Skin epidermis (tissue), 12 donors: ENCODE data around the gene ESPN.
A peak's percentile ranks its signal among the peaks of the same experiment; 100 is the strongest.

Experiments
- H3K27ac ChIP-seq, 21 experiments: fragments of 200-600 bp; sonication (generic) in 11 of 21; one replicate each; pipeline ENCODE4 v1.5.0; 2020; ENCODE audit warnings: mild to moderate bottlenecking in 3 of 21, inconsistent platforms in 2 of 21, moderate library complexity in 2 of 21
- H3K4me3 ChIP-seq, 7 experiments: fragments of 200-600 bp; sonication (generic) in 2 of 7; one replicate each; pipeline ENCODE4 v1.5.0; 2020; ENCODE audit warnings: inconsistent platforms in 2 of 7, mild to moderate bottlenecking in 2 of 7, moderate library complexity in 1 of 7

ESPN gene

GRCh38 chr1:6473156-6473555, 48.6 kb downstream of the ESPN start:
- Histone ChIP-seq H3K27ac (peak overlapping the region in 4 of 21 experiments; percentile 6 to 77 (median 44)), H3K4me3 (no peak overlapping the region)

GRCh38 chr1:6473974-6474814, 49.6 kb downstream of the ESPN start:
- H3K27ac ChIP-seq: peak overlapping the region in 1 of 21 experiments; percentile 50
- no peak overlapping the region for H3K4me3 ChIP-seq

GRCh38 chr1:6474815-6475282, 50.3 kb downstream of the ESPN start:
- Histone ChIP-seq H3K27ac (no peak overlapping the region), H3K4me3 (no peak overlapping the region)

GRCh38 chr1:6475381-6476133, 51.0 kb downstream of the ESPN start:
- Histone ChIP-seq H3K4me3 (no peak overlapping the region), H3K27ac (peak overlapping the region in 1 of 21 experiments; percentile 7)

GRCh38 chr1:6476483-6476882, 51.9 kb downstream of the ESPN start:
- H3K4me3 ChIP-seq: no peak overlapping the region
- H3K27ac ChIP-seq: no peak overlapping the region

GRCh38 chr1:6477039-6477820, 52.7 kb downstream of the ESPN start:
- Histone ChIP-seq H3K27ac (no peak overlapping the region), H3K4me3 (no peak overlapping the region)

GRCh38 chr1:6481820-6482219, 57.2 kb downstream of the ESPN start:
- H3K27ac ChIP-seq: no peak overlapping the region
- no peak overlapping the region for H3K4me3 ChIP-seq

GRCh38 chr1:6483017-6483760, 58.6 kb downstream of the ESPN start:
- H3K4me3 ChIP-seq: no peak overlapping the region
- peak overlapping the region in 5 of 21 experiments; percentile 16 to 91 (median 30) for H3K27ac ChIP-seq

- no peak overlapping the region for H3K4me3 ChIP-seq
- peak overlapping the region in 5 of 21 experiments; percentile 16 to 91 (median 30) for H3K27ac ChIP-seq
These were observed 59.2 kb downstream of the ESPN start for GRCh38 chr1:6483761-6484117.

GRCh38 chr1:6484826-6485167, 60.2 kb downstream of the ESPN start:
- H3K27ac ChIP-seq: peak overlapping the region in 20 of 21 experiments; percentile 17 to 91 (median 78)
- peak overlapping the region; percentile 28 to 50 (median 44) for H3K4me3 ChIP-seq

- Histone ChIP-seq H3K27ac (peak overlapping the region; percentile 31 to 91 (median 77)), H3K4me3 (peak overlapping the region; percentile 28 to 50 (median 44))
These were observed 60.9 kb downstream of the ESPN start for GRCh38 chr1:6485168-6486101.

GRCh38 chr1:6486433-6487011, 61.9 kb downstream of the ESPN start:
- peak overlapping the region in 15 of 21 experiments; percentile 42 to 91 (median 80) for H3K27ac ChIP-seq
- H3K4me3 ChIP-seq: peak overlapping the region in 5 of 7 experiments; percentile 28 to 50 (median 39)

- Histone ChIP-seq H3K4me3 (no peak overlapping the region), H3K27ac (peak overlapping the region in 19 of 21 experiments; percentile 76 to 98 (median 88))
These were observed 63.4 kb downstream of the ESPN start for GRCh38 chr1:6487804-6488484.

- Histone ChIP-seq H3K4me3 (peak overlapping the region in 4 of 7 experiments; percentile 40 to 62 (median 51)), H3K27ac (peak overlapping the region; percentile 7 to 98 (median 88))
These were observed 64.2 kb downstream of the ESPN start for GRCh38 chr1:6488602-6489382.

GRCh38 chr1:6489383-6489765, 64.8 kb downstream of the ESPN start:
- H3K27ac ChIP-seq: peak overlapping the region; percentile 76 to 98 (median 88)
- H3K4me3 ChIP-seq: peak overlapping the region; percentile 40 to 62 (median 50)

- Histone ChIP-seq H3K27ac (peak overlapping the region; percentile 76 to 98 (median 88)), H3K4me3 (peak overlapping the region; percentile 40 to 62 (median 50))
These were observed 65.2 kb downstream of the ESPN start for GRCh38 chr1:6489799-6490180.
